NCI-H2107 treated with DMSO at 0.1 percent for 48 hours (cell line): ENCODE measurements around the gene GLB1L.
"Not testable (repeated sequence)": the region's sequence is repeated elsewhere in the genome, so short reads cannot be mapped to it uniquely, and the experiment has no call there.

Experiments used
- DNase-seq: peaks from one replicate; lab custom pipeline; 2025; ENCODE audit not compliant: unreplicated experiment; lab: John Stamatoyannopoulos, UW

GLB1L gene

GRCh38 chr2:219245148-219245898, at the start of gene GLB1L, which contains the start of gene STK16:
GLB1L (minus strand) TSS chr2:219245444; CDS start chr2:219243573, 1,871 bp downstream.
STK16 (plus strand) TSS chr2:219245479; CDS start chr2:219246000, 521 bp downstream.
- DNase-seq: peak; percentile 16

GRCh38 chr2:219294356-219295351, 49.4 kb upstream of the GLB1L start:
- DNase-seq: peak; percentile 52

GRCh38 chr2:219293736-219294231, 48.5 kb upstream of the GLB1L start:
- DNase-seq: no peak

GRCh38 chr2:219292616-219293015, 47.4 kb upstream of the GLB1L start:
- DNase-seq: no peak

GRCh38 chr2:219291910-219292490, 46.8 kb upstream of the GLB1L start:
- DNase-seq: no peak

GRCh38 chr2:219291394-219291793, 46.1 kb upstream of the GLB1L start:
- DNase-seq: no peak

GRCh38 chr2:219290381-219291171, 45.3 kb upstream of the GLB1L start:
- DNase-seq: no peak

GRCh38 chr2:219289537-219290361, 44.5 kb upstream of the GLB1L start:
- no peak for DNase-seq

- no peak for DNase-seq
Measured at GRCh38 chr2:219289195-219289536, 43.9 kb upstream of the GLB1L start.

GRCh38 chr2:219287580-219288265, 42.5 kb upstream of the GLB1L start:
- DNase-seq: no peak

- not testable (repeated sequence) for DNase-seq
Measured at GRCh38 chr2:219287116-219287440, 41.8 kb upstream of the GLB1L start.

- DNase-seq: no peak
Measured at GRCh38 chr2:219286436-219287115, 41.3 kb upstream of the GLB1L start.

GRCh38 chr2:219285894-219286425, 40.7 kb upstream of the GLB1L start:
- no peak for DNase-seq

GRCh38 chr2:219285373-219285735, 40.1 kb upstream of the GLB1L start:
- DNase-seq: no peak

GRCh38 chr2:219284501-219285372, 39.5 kb upstream of the GLB1L start:
- no peak for DNase-seq

- DNase-seq: no peak
Measured at GRCh38 chr2:219282943-219283581, 37.8 kb upstream of the GLB1L start.

GRCh38 chr2:219282375-219282774, 37.1 kb upstream of the GLB1L start:
- no peak for DNase-seq
